SK-N-SH (cell line): ENCODE results near the gene PIGC. TPM values are rescaled to one million over a fixed set of nuclear protein-coding genes. Genes with fewer than 3 reads are reported as not detected.

Experiments
- CTCF ChIA-PET: fragments of 300-600, 350-600 bp; formaldehyde crosslinking; extraction: SDS; loops from one replicate; lab custom pipeline; 2021; lab: Yijun Ruan, JAX
- POLR2A ChIA-PET: fragments of 350-600 bp; sonication (Branson Sonifier 250); formaldehyde crosslinking; extraction: SDS; loops from one replicate; lab custom pipeline; 2020; ENCODE audit warnings: antibody characterized with exemption, inconsistent platforms; lab: Yijun Ruan, JAX
- DNase-seq: peaks from one replicate; pipeline ENCODE4 v3.0.0; 2012
- H2AFZ ChIP-seq: fragments of 200-600 bp; sonication (generic); 2 replicates; pipeline ENCODE4 v1.8.1; 2016; ENCODE audit warnings: antibody characterized with exemption, mild to moderate bottlenecking, low read depth
- H3F3A ChIP-seq: fragments of 200-600 bp; sonication (generic); replicated peaks from 2 replicates; pipeline ENCODE3; 2016; ENCODE audit warnings: antibody characterized with exemption, mild to moderate bottlenecking; ENCODE audit not compliant: insufficient read depth
- H3K27ac ChIP-seq, 2 experiments: fragments of 200-500 bp in 1 of 2; fragments of 200-600 bp in 1 of 2; sonication (Bioruptor generic) in 1 of 2; sonication (generic), shearing (Covaris generic) in 1 of 2; 2 replicates each; pipeline versions ENCODE4 v1.5.1 to v1.6.1; 2014 to 2016; ENCODE audit warnings: low read depth in 2 of 2, inconsistent platforms in 1 of 2, low read length in 1 of 2, mild to moderate bottlenecking in 1 of 2, mixed read lengths in 1 of 2
- H3K27me3 ChIP-seq: fragments of 200-600 bp; sonication (generic), shearing (Covaris generic); 2 replicates; pipeline ENCODE4 v1.6.1; 2016; ENCODE audit warnings: mixed run types; ENCODE audit not compliant: insufficient read depth
- H3K36me3 ChIP-seq, 2 experiments: fragments of 200-500 bp in 1 of 2; fragments of 200-600 bp in 1 of 2; sonication (Bioruptor generic) in 1 of 2; sonication (generic) in 1 of 2; replicated peaks in 1 of 2; 2 replicates each; pipeline versions ENCODE3 to v1.5.1; 2014 to 2016; ENCODE audit warnings: low read length in 1 of 2, mild to moderate bottlenecking in 1 of 2; ENCODE audit not compliant: insufficient read depth in 2 of 2, control insufficient read depth in 1 of 2
- H3K4me1 ChIP-seq, 2 experiments: fragments of 200-500 bp in 1 of 2; fragments of 200-600 bp in 1 of 2; sonication (Bioruptor generic) in 1 of 2; sonication (generic), shearing (Covaris generic) in 1 of 2; 2 replicates each; pipeline versions ENCODE4 v1.5.1 to v1.6.1; 2014 to 2016; ENCODE audit warnings: low read depth in 1 of 2, low read length in 1 of 2, mixed run types in 1 of 2; ENCODE audit not compliant: insufficient read depth in 2 of 2, control insufficient read depth in 1 of 2
- H3K4me2 ChIP-seq: fragments of 200-600 bp; sonication (generic), shearing (Covaris generic); 2 replicates; pipeline ENCODE4 v1.6.1; 2017; ENCODE audit warnings: mixed run types
- H3K4me3 ChIP-seq, 2 experiments: fragments of 200-500 bp in 1 of 2; fragments of 200-600 bp in 1 of 2; sonication (Bioruptor generic) in 1 of 2; sonication (generic), shearing (Covaris generic) in 1 of 2; 2 replicates each; pipeline versions ENCODE4 v1.5.1 to v1.8.1; 2014 to 2016; ENCODE audit warnings: low read depth in 2 of 2, inconsistent platforms in 1 of 2, low read length in 1 of 2, mild to moderate bottlenecking in 1 of 2, mixed read lengths in 1 of 2, moderate library complexity in 1 of 2
- H3K79me2 ChIP-seq: fragments of 200-600 bp; sonication (generic); 2 replicates; pipeline ENCODE4 v1.8.1; 2017; ENCODE audit warnings: mild to moderate bottlenecking; ENCODE audit not compliant: insufficient read depth
- H3K9ac ChIP-seq: fragments of 200-600 bp; sonication (generic); 2 replicates; pipeline ENCODE4 v1.6.1; 2017; ENCODE audit warnings: mixed run types
- H3K9me2 ChIP-seq: fragments of 200-600 bp; sonication (generic); 2 replicates; pipeline ENCODE4 v1.6.1; 2017; ENCODE audit warnings: mixed run types
- H3K9me3 ChIP-seq: fragments of 200-600 bp; sonication (generic); 2 replicates; pipeline ENCODE4 v1.6.1; 2017; ENCODE audit warnings: mixed run types, mild to moderate bottlenecking, moderate library complexity
- H4K20me1 ChIP-seq: fragments of 200-600 bp; sonication (generic); 2 replicates; pipeline ENCODE4 v1.6.1; 2017; ENCODE audit warnings: mild to moderate bottlenecking, mixed run types; ENCODE audit not compliant: insufficient read depth
- CTCF ChIP-seq: fragments of 200-600 bp; sonication (generic); IDR thresholded peaks from 2 replicates; pipeline ENCODE4 v1.6.1; 2017; ENCODE audit warnings: antibody characterized with exemption, mild to moderate bottlenecking, moderate library complexity
- ELF1 ChIP-seq: IDR thresholded peaks from 2 replicates; pipeline ENCODE4 v1.4.0; 2012
- FOSL2 ChIP-seq: IDR thresholded peaks from 2 replicates; pipeline ENCODE4 v1.4.0; 2012; ENCODE audit warnings: low read depth, mild to moderate bottlenecking, moderate library complexity, borderline replicate concordance
- GABPA ChIP-seq: IDR thresholded peaks from 2 replicates; pipeline ENCODE4 v1.4.0; 2012; ENCODE audit warnings: low read depth, mild to moderate bottlenecking
- IRF3 ChIP-seq: fragments of 150-350 bp; IDR thresholded peaks from 2 replicates; pipeline ENCODE4 v1.6.1; 2016; ENCODE audit warnings: mild to moderate bottlenecking, low read depth, low read length
- MEF2A ChIP-seq: IDR thresholded peaks from 2 replicates; pipeline ENCODE4 v1.4.0; 2012; ENCODE audit warnings: low read depth, borderline replicate concordance
- MXI1 ChIP-seq: IDR thresholded peaks from 2 replicates; pipeline ENCODE4 v1.6.1; 2012; ENCODE audit warnings: mild to moderate bottlenecking, low read depth, low read length, improper control_type of control experiment
- NFIC ChIP-seq: IDR thresholded peaks from 2 replicates; pipeline ENCODE4 v1.4.0; 2012; ENCODE audit warnings: borderline replicate concordance
- PBX3 ChIP-seq: IDR thresholded peaks from 2 replicates; pipeline ENCODE4; 2012
- POLR2AphosphoS5 ChIP-seq: IDR thresholded peaks from 2 replicates; pipeline ENCODE4 v1.6.1; 2012; ENCODE audit warnings: low read depth, low read length
- REST ChIP-seq: IDR thresholded peaks from 2 replicates; pipeline ENCODE4 v1.6.1; 2012; ENCODE audit warnings: mild to moderate bottlenecking, low read depth, low read length, moderate library complexity
- RFX5 ChIP-seq: IDR thresholded peaks from 2 replicates; pipeline ENCODE4 v1.6.1; 2012; ENCODE audit warnings: mild to moderate bottlenecking, improper control_type of control experiment, low read length
- RXRA ChIP-seq: IDR thresholded peaks from 2 replicates; pipeline ENCODE4 v1.4.0; 2012; ENCODE audit warnings: low read depth, mild to moderate bottlenecking, borderline replicate concordance
- USF1 ChIP-seq: IDR thresholded peaks from 2 replicates; pipeline ENCODE4 v1.4.0; 2012; ENCODE audit warnings: low read depth, borderline replicate concordance
- ZBTB33 ChIP-seq: IDR thresholded peaks from 2 replicates; pipeline ENCODE4 v1.4.0; 2012; ENCODE audit warnings: low read depth, borderline replicate concordance
- WGBS: methylation state at CpG from one replicate; pipeline ENCODE4 v1.1.6; 2017; ENCODE audit warnings: low lambda C conversion rate; 5-methylcytosine and 5-hydroxymethylcytosine counted together
- polyA plus RNA-seq, 3 experiments: library from polyadenylated mRNA; depleted of rRNA; stranded (reverse); fragments of >200 nt; gene quantifications; 2 replicates each; pipeline ENCODE4 v1.2.3, GENCODE V29; 2012

PIGC gene
- polyA plus RNA-seq, 1 of the 3 experiments (the other 2 are of a cell fraction): 20.6 TPM

- no peak overlapping the region for H3K27ac ChIP-seq
- no peak overlapping the region for H3K9ac ChIP-seq
- WGBS: 63% methylated on average over 3 of the region's 3 CpGs
- POLR2A ChIA-PET: interaction anchor here (0.8 kb wide), 1 partner anchor 86 kb away, joined by 3 read pairs; no protein-coding TSS in a partner anchor
- CTCF ChIA-PET: interaction anchor here (1.0 to 1.4 kb wide), 4 partner anchors 23 to 444 kb away, joined by 3 to 4 read pairs (median 3); no protein-coding TSS in a partner anchor
- H4K20me1 ChIP-seq: no peaks in the 10 kb centered on the region
- no peak overlapping the region for H3K4me3 ChIP-seq
- peaks cover 0 to 18% of the 10 kb centered on the region in 2 experiments; a peak in 3 of 4 replicates for H3K4me1 ChIP-seq
- peaks cover 23% of the 10 kb centered on the region for H3K79me2 ChIP-seq
- H3K27me3 ChIP-seq: no peaks in the 10 kb centered on the region
- no peak for TF ChIP-seq RFX5
- no peak for TF ChIP-seq USF1
- TF ChIP-seq ELF1: no peak
- TF ChIP-seq NFIC: no peak
- TF ChIP-seq REST: no peak
- TF ChIP-seq POLR2AphosphoS5: no peak
- TF ChIP-seq FOSL2: no peak
- TF ChIP-seq IRF3: no peak
- no peak for TF ChIP-seq GABPA
- TF ChIP-seq PBX3: no peak
- no peak for TF ChIP-seq MEF2A
- TF ChIP-seq CTCF: no peak
- no peak for TF ChIP-seq ZBTB33
- TF ChIP-seq MXI1: no peak
- TF ChIP-seq RXRA: no peak
- H2AFZ ChIP-seq: no peak overlapping the region
- H3F3A ChIP-seq: no peaks in the 10 kb centered on the region
- H3K36me3 ChIP-seq: peaks cover 2 to 4% of the 10 kb centered on the region in 2 experiments
- no peak for DNase-seq
- no peaks in the 10 kb centered on the region for H3K9me2 ChIP-seq
- no peak overlapping the region for H3K4me2 ChIP-seq
- H3K9me3 ChIP-seq: no peaks in the 10 kb centered on the region
Observed at GRCh38 chr1:172446547-172446946, 2.7 kb upstream of the PIGC start.
